ENCODE results near the gene UBE2Q2. TPM values are rescaled to one million over a fixed set of nuclear protein-coding genes. Genes with fewer than 3 reads are reported as not detected.

UBE2Q2 gene
- total and polyA plus RNA-seq, 9 of the 15 experiments (the other 6 are each of a cell fraction or from before 2014, with no cell fraction given), result 6.2 to 24.0 (median 16.2) TPM

DNA sequence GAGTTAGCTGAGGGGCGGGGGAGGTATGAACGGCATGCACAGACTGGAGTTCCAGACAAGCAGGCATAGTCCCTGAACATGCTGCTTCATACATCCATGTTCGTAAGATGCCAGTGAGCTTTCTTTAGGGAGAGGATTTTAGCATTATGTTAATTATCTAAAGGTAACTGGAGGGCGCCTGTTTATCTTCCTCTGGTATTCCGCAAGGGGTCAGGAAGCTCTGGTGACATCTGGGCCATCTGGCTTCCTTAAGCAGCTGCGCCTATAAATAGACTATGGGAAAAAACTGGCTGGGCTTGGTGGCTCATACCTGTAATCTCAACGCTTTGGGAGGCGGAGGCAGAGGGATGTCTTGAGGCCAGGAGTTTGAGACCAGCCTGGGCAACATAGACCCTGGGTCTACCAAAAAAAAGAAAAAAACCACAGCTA, 58.9 kb downstream of the UBE2Q2 start (continued):
- TF ChIP-seq CEBPB (tag; IDR thresholded peaks at IDR 0.05) (peak; percentile 53; the same call in 1 of the 2 replicates), PCBP1 (IDR thresholded peaks at IDR 0.05; ENCODE audit: low read depth, low read length, poor library complexity, severe bottlenecking) (no peak), TGIF2 (CRISPR knock-in tag; IDR thresholded peaks at IDR 0.05) (no peak), KAT2B (IDR thresholded peaks at IDR 0.05; ENCODE audit: low read depth, low read length) (no peak), NUFIP1 (IDR thresholded peaks at IDR 0.05; ENCODE audit: partially characterized antibody) (no peak), ZNF766 (CRISPR knock-in tag; conservative IDR thresholded peaks at IDR 0.05) (no peak), SMAD4 (CRISPR knock-in tag; conservative IDR thresholded peaks at IDR 0.05) (peak; percentile 87), PTBP1 (IDR thresholded peaks at IDR 0.05; ENCODE audit: low read depth, low read length) (no peak), BCOR (IDR thresholded peaks at IDR 0.05) (0 out of 2 replicates have a peak, but pooled peaks have one; percentile 9), KLF1 (tag; IDR thresholded peaks at IDR 0.05) (no peak), NFE2L1 (tag; IDR thresholded peaks at IDR 0.05; ENCODE audit: borderline replicate concordance, low read depth) (no peak), ZNF707 (CRISPR knock-in tag; conservative IDR thresholded peaks at IDR 0.05) (no peak), JUND (IDR thresholded peaks at IDR 0.05; ENCODE audit: borderline replicate concordance, low read depth, low read length) (peak; percentile 31; the same call in 1 of the 2 replicates), JUND (tag; IDR thresholded peaks at IDR 0.05; ENCODE audit: borderline replicate concordance, low read depth, low read length) (no peak; the same call in 2 of the 3 replicates), NR3C1 (CRISPR knock-in tag; IDR thresholded peaks at IDR 0.05) (no peak)
- TF ChIP-seq, protein P1, sequence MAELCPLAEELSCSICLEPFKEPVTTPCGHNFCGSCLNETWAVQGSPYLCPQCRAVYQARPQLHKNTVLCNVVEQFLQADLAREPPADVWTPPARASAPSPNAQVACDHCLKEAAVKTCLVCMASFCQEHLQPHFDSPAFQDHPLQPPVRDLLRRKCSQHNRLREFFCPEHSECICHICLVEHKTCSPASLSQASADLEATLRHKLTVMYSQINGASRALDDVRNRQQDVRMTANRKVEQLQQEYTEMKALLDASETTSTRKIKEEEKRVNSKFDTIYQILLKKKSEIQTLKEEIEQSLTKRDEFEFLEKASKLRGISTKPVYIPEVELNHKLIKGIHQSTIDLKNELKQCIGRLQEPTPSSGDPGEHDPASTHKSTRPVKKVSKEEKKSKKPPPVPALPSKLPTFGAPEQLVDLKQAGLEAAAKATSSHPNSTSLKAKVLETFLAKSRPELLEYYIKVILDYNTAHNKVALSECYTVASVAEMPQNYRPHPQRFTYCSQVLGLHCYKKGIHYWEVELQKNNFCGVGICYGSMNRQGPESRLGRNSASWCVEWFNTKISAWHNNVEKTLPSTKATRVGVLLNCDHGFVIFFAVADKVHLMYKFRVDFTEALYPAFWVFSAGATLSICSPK (IDR thresholded peaks at IDR 0.05; ENCODE audit: borderline replicate concordance), result 0 out of 2 replicates have a peak, but pooled peaks have one; percentile 26
- TF ChIP-seq, protein P2, sequence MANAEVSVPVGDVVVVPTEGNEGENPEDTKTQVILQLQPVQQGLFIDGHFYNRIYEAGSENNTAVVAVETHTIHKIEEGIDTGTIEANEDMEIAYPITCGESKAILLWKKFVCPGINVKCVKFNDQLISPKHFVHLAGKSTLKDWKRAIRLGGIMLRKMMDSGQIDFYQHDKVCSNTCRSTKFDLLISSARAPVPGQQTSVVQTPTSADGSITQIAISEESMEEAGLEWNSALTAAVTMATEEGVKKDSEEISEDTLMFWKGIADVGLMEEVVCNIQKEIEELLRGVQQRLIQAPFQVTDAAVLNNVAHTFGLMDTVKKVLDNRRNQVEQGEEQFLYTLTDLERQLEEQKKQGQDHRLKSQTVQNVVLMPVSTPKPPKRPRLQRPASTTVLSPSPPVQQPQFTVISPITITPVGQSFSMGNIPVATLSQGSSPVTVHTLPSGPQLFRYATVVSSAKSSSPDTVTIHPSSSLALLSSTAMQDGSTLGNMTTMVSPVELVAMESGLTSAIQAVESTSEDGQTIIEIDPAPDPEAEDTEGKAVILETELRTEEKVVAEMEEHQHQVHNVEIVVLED (CRISPR knock-in tag; IDR thresholded peaks at IDR 0.05), result no peak
- TF ChIP-seq, protein P3, sequence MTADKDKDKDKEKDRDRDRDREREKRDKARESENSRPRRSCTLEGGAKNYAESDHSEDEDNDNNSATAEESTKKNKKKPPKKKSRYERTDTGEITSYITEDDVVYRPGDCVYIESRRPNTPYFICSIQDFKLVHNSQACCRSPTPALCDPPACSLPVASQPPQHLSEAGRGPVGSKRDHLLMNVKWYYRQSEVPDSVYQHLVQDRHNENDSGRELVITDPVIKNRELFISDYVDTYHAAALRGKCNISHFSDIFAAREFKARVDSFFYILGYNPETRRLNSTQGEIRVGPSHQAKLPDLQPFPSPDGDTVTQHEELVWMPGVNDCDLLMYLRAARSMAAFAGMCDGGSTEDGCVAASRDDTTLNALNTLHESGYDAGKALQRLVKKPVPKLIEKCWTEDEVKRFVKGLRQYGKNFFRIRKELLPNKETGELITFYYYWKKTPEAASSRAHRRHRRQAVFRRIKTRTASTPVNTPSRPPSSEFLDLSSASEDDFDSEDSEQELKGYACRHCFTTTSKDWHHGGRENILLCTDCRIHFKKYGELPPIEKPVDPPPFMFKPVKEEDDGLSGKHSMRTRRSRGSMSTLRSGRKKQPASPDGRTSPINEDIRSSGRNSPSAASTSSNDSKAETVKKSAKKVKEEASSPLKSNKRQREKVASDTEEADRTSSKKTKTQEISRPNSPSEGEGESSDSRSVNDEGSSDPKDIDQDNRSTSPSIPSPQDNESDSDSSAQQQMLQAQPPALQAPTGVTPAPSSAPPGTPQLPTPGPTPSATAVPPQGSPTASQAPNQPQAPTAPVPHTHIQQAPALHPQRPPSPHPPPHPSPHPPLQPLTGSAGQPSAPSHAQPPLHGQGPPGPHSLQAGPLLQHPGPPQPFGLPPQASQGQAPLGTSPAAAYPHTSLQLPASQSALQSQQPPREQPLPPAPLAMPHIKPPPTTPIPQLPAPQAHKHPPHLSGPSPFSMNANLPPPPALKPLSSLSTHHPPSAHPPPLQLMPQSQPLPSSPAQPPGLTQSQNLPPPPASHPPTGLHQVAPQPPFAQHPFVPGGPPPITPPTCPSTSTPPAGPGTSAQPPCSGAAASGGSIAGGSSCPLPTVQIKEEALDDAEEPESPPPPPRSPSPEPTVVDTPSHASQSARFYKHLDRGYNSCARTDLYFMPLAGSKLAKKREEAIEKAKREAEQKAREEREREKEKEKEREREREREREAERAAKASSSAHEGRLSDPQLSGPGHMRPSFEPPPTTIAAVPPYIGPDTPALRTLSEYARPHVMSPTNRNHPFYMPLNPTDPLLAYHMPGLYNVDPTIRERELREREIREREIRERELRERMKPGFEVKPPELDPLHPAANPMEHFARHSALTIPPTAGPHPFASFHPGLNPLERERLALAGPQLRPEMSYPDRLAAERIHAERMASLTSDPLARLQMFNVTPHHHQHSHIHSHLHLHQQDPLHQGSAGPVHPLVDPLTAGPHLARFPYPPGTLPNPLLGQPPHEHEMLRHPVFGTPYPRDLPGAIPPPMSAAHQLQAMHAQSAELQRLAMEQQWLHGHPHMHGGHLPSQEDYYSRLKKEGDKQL (CRISPR knock-in tag; IDR thresholded peaks at IDR 0.05; ENCODE audit: borderline replicate concordance), result no peak
- TF ChIP-seq, protein P4, sequence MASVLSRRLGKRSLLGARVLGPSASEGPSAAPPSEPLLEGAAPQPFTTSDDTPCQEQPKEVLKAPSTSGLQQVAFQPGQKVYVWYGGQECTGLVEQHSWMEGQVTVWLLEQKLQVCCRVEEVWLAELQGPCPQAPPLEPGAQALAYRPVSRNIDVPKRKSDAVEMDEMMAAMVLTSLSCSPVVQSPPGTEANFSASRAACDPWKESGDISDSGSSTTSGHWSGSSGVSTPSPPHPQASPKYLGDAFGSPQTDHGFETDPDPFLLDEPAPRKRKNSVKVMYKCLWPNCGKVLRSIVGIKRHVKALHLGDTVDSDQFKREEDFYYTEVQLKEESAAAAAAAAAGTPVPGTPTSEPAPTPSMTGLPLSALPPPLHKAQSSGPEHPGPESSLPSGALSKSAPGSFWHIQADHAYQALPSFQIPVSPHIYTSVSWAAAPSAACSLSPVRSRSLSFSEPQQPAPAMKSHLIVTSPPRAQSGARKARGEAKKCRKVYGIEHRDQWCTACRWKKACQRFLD (CRISPR knock-in tag; IDR thresholded peaks at IDR 0.05), result no peak

Measured in K562 (cell line).